ENCODE results near the gene ERC1. TPM values are rescaled to one million over a fixed set of nuclear protein-coding genes. Genes with fewer than 3 reads are reported as not detected.

ERC1 gene
- total and polyA plus RNA-seq, 2 experiments from 2014 or later: 18.4 to 29.7 TPM

GRCh38 chr12:1117371-1117770 lies 126.3 kb downstream of the ERC1 start:
- no peaks in the 10 kb centered on the region for H3K79me2 ChIP-seq
- H2AFZ ChIP-seq: no peak overlapping the region
- H3K4me1 ChIP-seq (ENCODE audit: insufficient read depth): no peaks in the 10 kb centered on the region
- 72% methylated on average over 6 of the region's 6 CpGs for WGBS (ENCODE audit: low lambda C conversion rate, missing lambda C conversion rate)
- no peak overlapping the region for H3K4me3 ChIP-seq
- H3K9me3 ChIP-seq (ENCODE audit: low read depth): no peaks in the 10 kb centered on the region
- H3K36me3 ChIP-seq (replicated peaks; ENCODE audit: insufficient read depth, low read depth): no peaks in the 10 kb centered on the region
- H4K20me1 ChIP-seq (ENCODE audit: insufficient read depth, poor library complexity, severe bottlenecking): no peaks in the 10 kb centered on the region
- no peak for DNase-seq (ENCODE audit: low spot score)
- H3K4me2 ChIP-seq: no peak overlapping the region
- H3K27ac ChIP-seq: no peak overlapping the region
- no peaks in the 10 kb centered on the region for H3K9me2 ChIP-seq (replicated peaks; ENCODE audit: insufficient read depth)
- no peak for TF ChIP-seq EZH2phosphoT487 (IDR thresholded peaks at IDR 0.05; ENCODE audit: low read depth, severe bottlenecking, unreplicated experiment)
- no peak for TF ChIP-seq EZH2 (IDR thresholded peaks at IDR 0.05; ENCODE audit: borderline replicate concordance)
- no peak for TF ChIP-seq CTCF (IDR thresholded peaks at IDR 0.05; ENCODE audit: poor library complexity)
- no peaks in the 10 kb centered on the region for H3K27me3 ChIP-seq

- WGBS (ENCODE audit: low lambda C conversion rate, missing lambda C conversion rate): 24% methylated on average over 5 of the region's 5 CpGs
- Histone ChIP-seq H3K4me1 (ENCODE audit: insufficient read depth) (no peaks in the 10 kb centered on the region), H3K27ac (no peak overlapping the region), H3K9me3 (ENCODE audit: low read depth) (no peaks in the 10 kb centered on the region), H3K79me2 (no peaks in the 10 kb centered on the region), H3K27me3 (no peaks in the 10 kb centered on the region), H3K4me3 (no peak overlapping the region), H3K4me2 (no peak overlapping the region), H2AFZ (no peak overlapping the region), H4K20me1 (ENCODE audit: insufficient read depth, poor library complexity, severe bottlenecking) (no peaks in the 10 kb centered on the region), H3K9me2 (replicated peaks; ENCODE audit: insufficient read depth) (no peaks in the 10 kb centered on the region), H3K36me3 (replicated peaks; ENCODE audit: insufficient read depth, low read depth) (no peaks in the 10 kb centered on the region)
- TF ChIP-seq CTCF (IDR thresholded peaks at IDR 0.05; ENCODE audit: poor library complexity) (peak; percentile 94), EZH2phosphoT487 (IDR thresholded peaks at IDR 0.05; ENCODE audit: low read depth, severe bottlenecking, unreplicated experiment) (no peak)
- DNase-seq (ENCODE audit: low spot score): peak; percentile 85
Measured at GRCh38 chr12:1117970-1118563, 127.0 kb downstream of the ERC1 start.

- no peaks in the 10 kb centered on the region for H3K9me3 ChIP-seq (ENCODE audit: low read depth)
Measured at GRCh38 chr12:1122786-1123185, 131.8 kb downstream of the ERC1 start.

More at GRCh38 chr12:1122786-1123185, 131.8 kb downstream of the ERC1 start:
- H3K27ac ChIP-seq: no peak overlapping the region
- DNase-seq (ENCODE audit: low spot score): no peak
- H3K4me2 ChIP-seq: no peak overlapping the region
- H2AFZ ChIP-seq: no peak overlapping the region
- no peaks in the 10 kb centered on the region for H3K9me2 ChIP-seq (replicated peaks; ENCODE audit: insufficient read depth)
- no peaks in the 10 kb centered on the region for H4K20me1 ChIP-seq (ENCODE audit: insufficient read depth, poor library complexity, severe bottlenecking)
- no peaks in the 10 kb centered on the region for H3K4me1 ChIP-seq (ENCODE audit: insufficient read depth)
- 52% methylated on average over 3 of the region's 3 CpGs for WGBS (ENCODE audit: low lambda C conversion rate, missing lambda C conversion rate)
- H3K79me2 ChIP-seq: no peaks in the 10 kb centered on the region
- H3K36me3 ChIP-seq (replicated peaks; ENCODE audit: insufficient read depth, low read depth): no peaks in the 10 kb centered on the region
- no peak overlapping the region for H3K4me3 ChIP-seq
- no peaks in the 10 kb centered on the region for H3K27me3 ChIP-seq
- no peak for TF ChIP-seq EZH2 (IDR thresholded peaks at IDR 0.05; ENCODE audit: borderline replicate concordance)
- TF ChIP-seq EZH2phosphoT487 (IDR thresholded peaks at IDR 0.05; ENCODE audit: low read depth, severe bottlenecking, unreplicated experiment): no peak
- TF ChIP-seq CTCF (IDR thresholded peaks at IDR 0.05; ENCODE audit: poor library complexity): no peak

All from hepatocyte (in vitro differentiated cells).